GM13976 (cell line): ENCODE measurements around the gene INTU.

ENCODE experiments used
- DNase-seq: peaks from one replicate; pipeline ENCODE4 v3.0.0; 2012; ENCODE audit warnings: low spot score
- CTCF ChIP-seq: IDR thresholded peaks from 2 replicates; pipeline ENCODE4 v1.5.1; 2012; ENCODE audit warnings: borderline replicate concordance, mild to moderate bottlenecking; ENCODE audit not compliant: insufficient read depth; ENCODE audit errors: extremely low read depth, missing control alignments, control extremely low read depth
- in situ Hi-C: fragments of 300-500 bp; cut with MboI; formaldehyde crosslinking; loops from one replicate; pipeline ENCODE4 v1.12.0; 2022; ENCODE audit warnings: low sequenced_read_pairs, mixed read lengths, inconsistent platforms; ENCODE audit not compliant: unreplicated experiment

INTU gene

GRCh38 chr4:127759228-127759820 lies 126.6 kb downstream of the INTU start:
- DNase-seq: no peak
- in situ Hi-C loops: no loop called here
- no peak for TF ChIP-seq CTCF

GRCh38 chr4:127759893-127760292 lies 127.1 kb downstream of the INTU start:
- in situ Hi-C loops: no loop called here
- DNase-seq: no peak

GRCh38 chr4:127771535-127772275 lies 138.9 kb downstream of the INTU start:
- in situ Hi-C loops: no loop called here
- TF ChIP-seq CTCF: no peak
- DNase-seq: no peak

More at GRCh38 chr4:127759893-127760292, 127.1 kb downstream of the INTU start:
- no peak for TF ChIP-seq CTCF

GRCh38 chr4:127772769-127773671 lies 140.3 kb downstream of the INTU start:
- in situ Hi-C loops: no loop called here
- DNase-seq: no peak
- no peak for TF ChIP-seq CTCF

GRCh38 chr4:127775843-127776242 lies 143.1 kb downstream of the INTU start:
- DNase-seq: no peak
- in situ Hi-C loops: no loop called here
- TF ChIP-seq CTCF: no peak
